Fibroblast of gingiva (primary cell): ENCODE measurements around the gene TMEM151A.
"Not testable (repeated sequence)": the region's sequence is repeated elsewhere in the genome, so short reads cannot be mapped to it uniquely, and the experiment has no call there.

ENCODE experiments used
- DNase-seq: peaks from one replicate; pipeline ENCODE4 v3.0.0-alpha.2; 2011; ENCODE audit warnings: low read depth

TMEM151A gene

GRCh38 chr11:66310324-66310723 lies 18.6 kb downstream of the TMEM151A start:
- DNase-seq, result no peak

DNA sequence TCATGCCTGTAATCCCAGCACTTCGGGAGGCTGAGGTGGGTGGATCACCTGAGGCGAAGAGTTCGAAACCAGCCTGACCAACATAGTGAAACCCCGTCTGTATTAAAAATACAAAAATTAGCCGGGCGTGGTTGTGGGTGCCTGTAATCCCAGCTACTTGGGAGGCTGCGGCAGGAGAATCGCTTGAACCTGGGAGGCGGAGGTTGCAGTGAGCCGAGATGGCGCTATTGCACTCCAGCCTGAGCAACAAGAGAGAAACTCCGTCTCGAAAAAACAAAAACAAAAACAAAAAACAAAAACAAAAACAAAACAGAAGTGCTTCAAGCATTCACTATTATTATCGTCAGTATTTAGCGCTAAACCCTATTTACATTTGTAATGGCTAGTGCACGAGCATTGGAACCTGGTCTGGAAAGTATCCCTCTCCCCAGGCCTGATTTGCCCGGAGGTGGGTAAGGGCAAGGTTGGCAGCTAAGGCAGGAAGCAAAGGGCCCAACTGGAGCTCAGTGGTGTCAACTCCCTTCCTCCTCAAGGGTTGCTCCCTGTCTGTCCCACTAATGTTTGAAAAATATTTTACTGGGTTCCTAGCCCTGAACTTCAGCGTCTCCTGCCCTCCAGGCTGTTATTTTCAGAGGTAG lies 19.2 kb downstream of the TMEM151A start:
- DNase-seq, result not testable (repeated sequence)

DNA sequence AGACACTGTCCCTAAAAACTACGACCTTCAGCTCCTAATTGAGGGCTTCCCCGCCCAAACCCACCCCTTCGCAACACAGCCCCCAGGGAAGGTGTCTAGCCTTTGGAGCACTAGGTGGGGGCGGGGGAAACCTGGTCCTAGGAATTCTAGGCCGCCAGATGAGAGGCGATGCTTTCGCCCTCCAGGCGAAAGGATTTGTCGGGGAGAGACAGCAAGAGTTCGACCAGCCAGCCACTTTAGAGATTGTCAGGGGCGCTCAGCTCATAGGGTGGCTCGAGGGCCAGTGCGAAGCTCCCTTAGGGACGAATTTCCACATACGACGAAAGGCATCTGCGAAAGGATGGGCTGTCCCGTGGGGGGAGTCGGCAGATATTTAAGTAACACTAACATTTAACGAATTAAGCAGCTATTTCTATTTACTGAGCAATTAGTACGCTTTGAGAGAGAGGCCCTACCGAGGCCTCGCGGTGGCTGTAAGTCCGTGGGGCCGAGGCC lies 19.8 kb downstream of the TMEM151A start:
- DNase-seq, result no peak

DNA sequence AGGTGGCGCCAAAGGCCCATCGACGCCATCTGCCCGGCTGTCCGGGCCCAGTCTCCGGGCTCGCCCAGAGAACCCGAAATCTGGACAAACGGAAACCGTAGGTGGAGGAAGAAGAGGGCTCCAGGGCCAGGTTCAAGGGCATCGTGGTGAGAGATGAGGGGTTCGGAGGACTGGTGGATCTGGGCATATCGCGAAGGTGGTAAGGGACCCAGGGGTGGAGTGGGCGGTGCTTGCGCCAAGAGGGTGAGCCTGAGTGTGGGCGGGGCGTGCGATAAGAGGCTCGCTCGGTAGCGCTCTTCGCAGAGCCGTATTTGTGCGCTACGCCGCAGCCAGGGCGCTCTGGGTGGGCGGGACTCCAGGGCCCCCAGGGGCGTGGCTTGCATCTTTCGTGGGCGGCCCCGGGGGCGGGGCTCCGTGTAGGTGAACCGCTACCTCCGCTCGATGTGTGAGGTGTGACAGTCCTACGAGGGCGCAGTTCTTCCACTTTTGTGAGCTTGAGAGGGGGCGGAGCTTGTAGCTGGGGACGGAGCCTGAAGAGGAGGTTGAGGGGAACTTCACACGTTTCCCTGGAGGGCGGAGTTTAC lies 20.4 kb downstream of the TMEM151A start:
- DNase-seq, result peak; percentile 89

GRCh38 chr11:66312549-66313320 lies 21.0 kb downstream of the TMEM151A start:
- DNase-seq, result peak; percentile 100

GRCh38 chr11:66313321-66314185 lies 21.9 kb downstream of the TMEM151A start:
- no peak for DNase-seq

GRCh38 chr11:66314186-66314501 lies 22.4 kb downstream of the TMEM151A start:
- no peak for DNase-seq

DNA sequence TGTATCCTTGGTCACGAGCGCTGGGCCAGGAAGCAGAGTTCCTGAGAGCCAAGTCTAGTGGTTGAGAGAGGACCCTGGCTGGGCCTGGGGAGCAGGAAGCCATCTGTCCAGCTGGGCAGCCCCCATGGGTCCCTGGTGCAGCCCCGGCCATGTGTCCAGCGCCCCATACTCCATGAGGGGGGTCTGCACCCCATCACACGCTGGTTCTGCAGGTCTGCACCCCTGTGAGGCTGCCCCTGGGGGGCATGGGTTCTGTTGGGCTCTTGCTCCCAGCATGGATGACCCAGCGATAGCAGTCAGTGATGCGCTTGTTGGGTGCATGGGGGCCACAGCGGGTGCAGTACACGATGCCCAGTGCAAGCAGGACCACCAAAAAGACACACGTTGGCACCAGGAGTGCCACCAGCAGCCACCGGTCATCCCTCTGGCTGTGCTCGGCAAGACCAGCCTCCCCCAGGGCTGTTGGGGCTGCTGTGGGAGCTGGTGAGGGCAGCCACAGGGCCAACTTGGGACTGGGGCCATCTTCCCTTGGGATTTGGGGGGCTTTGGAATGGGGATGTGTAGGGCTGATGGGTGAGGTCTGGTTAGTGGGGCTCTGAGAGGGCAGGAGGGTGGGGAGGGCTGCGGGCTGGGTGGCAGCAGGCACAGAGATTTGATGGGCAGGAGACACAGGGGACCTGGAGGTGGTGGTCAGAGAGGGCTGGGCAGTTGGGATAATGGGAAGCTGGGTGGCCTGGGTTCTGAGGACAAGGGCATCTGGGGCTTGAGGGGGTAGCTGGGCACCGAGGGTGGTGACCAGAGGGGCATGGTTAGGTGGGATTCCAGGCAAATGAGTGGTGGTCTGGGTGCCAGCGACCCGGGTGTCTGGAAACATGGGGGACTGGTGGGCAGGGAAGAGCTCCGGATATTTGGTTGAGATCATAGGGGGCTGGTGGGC lies 23.1 kb downstream of the TMEM151A start:
- DNase-seq, result no peak

DNA sequence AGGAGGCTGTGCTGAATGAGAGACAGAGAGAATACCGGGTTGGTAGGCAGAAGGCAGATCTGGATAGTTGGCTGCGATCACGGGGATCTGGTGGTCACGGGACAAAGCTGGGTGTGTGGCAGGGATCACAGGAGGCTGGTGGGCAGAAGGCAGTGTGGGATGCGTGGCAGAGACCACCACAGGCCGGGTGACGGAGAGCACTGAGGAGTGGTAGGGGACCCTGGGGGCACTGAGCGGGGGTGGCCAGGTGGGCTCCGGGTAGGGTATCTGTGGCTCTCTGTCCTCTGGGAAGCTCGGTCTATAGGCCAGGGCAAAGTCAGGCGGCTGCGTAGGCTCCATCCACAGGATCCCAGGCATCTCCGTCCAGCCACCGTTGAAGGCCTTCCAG lies 23.8 kb downstream of the TMEM151A start:
- no peak for DNase-seq

DNA sequence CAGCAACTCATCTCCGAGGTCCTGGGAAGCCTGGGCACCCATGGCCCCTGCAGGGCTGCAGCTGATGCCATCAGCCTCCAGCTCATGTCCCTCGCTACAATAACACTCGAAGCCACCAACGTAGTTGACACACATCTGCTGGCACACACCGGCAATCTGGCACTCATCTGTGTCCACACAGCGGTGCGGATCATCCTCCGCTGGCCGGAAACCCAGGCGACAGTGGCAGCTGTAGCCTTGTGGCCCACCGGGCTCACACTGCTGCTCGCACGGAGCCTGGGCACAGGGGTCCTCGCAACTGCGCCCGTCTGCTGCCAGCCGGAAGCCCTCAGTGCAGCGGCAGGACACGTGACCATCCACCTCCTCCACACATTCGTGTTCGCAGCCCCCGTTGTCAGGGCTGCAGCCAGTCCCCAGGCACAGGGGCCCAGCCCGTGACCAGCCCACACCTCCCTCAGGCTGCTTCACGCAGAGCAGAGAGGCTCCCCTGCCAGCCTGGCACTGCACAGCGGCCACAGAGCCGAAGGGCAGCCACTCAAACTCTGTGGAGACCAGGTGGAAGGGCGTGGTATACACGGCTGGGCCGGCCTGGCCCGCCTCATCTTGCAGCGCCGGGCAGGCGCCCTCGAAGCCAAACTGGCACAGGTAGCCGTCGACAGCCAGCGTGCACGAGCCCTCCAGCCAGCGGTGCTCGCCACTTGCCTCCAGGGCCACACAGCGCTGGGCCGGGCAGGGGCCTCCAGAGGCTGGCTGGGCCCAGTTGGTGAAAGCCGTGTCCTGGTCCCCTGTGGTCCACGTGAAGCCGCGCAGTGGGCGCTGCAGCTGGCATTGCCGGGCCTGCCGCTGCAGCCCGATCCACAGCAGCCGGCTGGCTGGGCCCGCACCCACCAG lies 24.5 kb downstream of the TMEM151A start:
- DNase-seq, result peak; percentile 15

GRCh38 chr11:66316849-66317251 lies 25.2 kb downstream of the TMEM151A start, which contains the start of gene CD248:
Gene CD248 (minus strand): TSS chr11:66317044. CDS start chr11:66317027, 17 bp downstream.
- DNase-seq, result peak; percentile 92

DNA sequence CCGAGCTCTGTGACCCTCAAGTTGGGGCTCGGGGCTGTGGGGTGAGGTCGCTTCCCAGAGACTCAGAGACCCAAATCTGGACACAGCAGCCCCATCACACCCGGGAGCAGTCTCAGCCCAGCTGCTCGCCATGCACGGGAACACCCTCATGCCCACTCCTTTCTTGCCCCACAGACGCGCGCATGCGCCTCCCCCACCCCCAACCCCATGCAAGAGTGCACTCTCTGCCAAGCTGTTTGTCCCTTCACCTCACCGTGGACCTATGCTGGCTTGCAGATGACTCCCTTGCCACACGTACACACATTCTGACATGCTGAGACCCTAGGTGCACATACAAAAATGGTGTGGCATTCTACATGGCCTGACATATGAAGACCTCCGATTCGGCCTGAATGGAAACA lies 25.6 kb downstream of the TMEM151A start:
- DNase-seq, result peak; percentile 79

- peak; percentile 93 for DNase-seq
Measured at GRCh38 chr11:66317723-66318599, 26.3 kb downstream of the TMEM151A start.

GRCh38 chr11:66318600-66318970 lies 26.9 kb downstream of the TMEM151A start:
- DNase-seq, result no peak

GRCh38 chr11:66320289-66320688 lies 28.6 kb downstream of the TMEM151A start:
- DNase-seq, result not testable (repeated sequence)

- DNase-seq, result not testable (repeated sequence)
Measured at GRCh38 chr11:66320748-66321147, 29.1 kb downstream of the TMEM151A start.

GRCh38 chr11:66321606-66322005 lies 29.9 kb downstream of the TMEM151A start:
- DNase-seq, result peak; percentile 55

DNA sequence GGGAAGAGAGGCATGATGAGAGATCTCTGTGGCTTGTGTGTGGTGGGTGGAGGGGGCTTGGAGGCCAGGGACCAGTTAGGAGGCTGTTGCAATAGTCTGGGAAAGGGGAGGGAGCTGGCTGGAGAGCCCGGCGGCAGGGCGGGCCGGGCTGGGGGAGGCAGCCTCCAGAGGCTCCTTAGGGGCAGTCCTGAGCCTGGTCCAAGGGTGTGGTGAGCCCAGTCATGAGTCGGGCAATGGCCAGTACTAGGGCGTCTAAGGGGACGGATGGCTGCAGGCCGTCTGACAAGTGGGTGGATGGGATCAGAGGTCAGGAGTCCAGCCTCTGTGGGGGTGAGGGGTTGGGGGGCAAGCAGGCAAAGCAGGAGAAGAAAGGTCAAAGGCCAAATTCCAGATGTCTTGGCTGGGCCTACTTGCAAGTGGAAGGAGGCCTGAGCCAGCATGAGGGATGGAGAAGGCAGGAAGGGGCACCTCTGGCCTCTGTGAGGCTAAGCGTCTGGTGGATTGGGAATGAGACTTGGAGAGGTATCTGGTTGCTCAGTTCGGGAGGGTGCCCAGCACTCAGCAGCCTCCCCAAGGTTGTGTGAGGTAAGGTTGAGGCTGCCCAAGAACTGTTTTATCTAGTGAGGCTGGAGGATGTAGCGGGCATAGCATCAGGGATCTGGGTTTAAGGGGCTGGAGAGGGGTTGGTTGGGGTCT lies 31.2 kb downstream of the TMEM151A start:
- DNase-seq, result peak; percentile 81
